ENCODE data around the gene KAT2B.

- TF ChIP-seq POLR2A (IDR thresholded peaks at IDR 0.05; ENCODE audit: borderline replicate concordance, extremely low read depth, insufficient read depth, insufficient read length) (no peak), EZH2 (IDR thresholded peaks at IDR 0.05) (no peak), SP1 (IDR thresholded peaks at IDR 0.05; ENCODE audit: low read depth) (no peak), RAD21 (IDR thresholded peaks at IDR 0.05; ENCODE audit: low read depth) (peak; percentile 45), ATF3 (IDR thresholded peaks at IDR 0.05) (no peak), SIN3A (IDR thresholded peaks at IDR 0.05; ENCODE audit: low read depth) (no peak), CEBPB (IDR thresholded peaks at IDR 0.05; ENCODE audit: low read depth) (no peak), POLR2AphosphoS5 (IDR thresholded peaks at IDR 0.05; ENCODE audit: low read depth, low read length) (no peak)
- TF ChIP-seq, protein P1, sequence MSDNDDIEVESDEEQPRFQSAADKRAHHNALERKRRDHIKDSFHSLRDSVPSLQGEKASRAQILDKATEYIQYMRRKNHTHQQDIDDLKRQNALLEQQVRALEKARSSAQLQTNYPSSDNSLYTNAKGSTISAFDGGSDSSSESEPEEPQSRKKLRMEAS (IDR thresholded peaks at IDR 0.05), result no peak
- TF ChIP-seq, protein P2, sequence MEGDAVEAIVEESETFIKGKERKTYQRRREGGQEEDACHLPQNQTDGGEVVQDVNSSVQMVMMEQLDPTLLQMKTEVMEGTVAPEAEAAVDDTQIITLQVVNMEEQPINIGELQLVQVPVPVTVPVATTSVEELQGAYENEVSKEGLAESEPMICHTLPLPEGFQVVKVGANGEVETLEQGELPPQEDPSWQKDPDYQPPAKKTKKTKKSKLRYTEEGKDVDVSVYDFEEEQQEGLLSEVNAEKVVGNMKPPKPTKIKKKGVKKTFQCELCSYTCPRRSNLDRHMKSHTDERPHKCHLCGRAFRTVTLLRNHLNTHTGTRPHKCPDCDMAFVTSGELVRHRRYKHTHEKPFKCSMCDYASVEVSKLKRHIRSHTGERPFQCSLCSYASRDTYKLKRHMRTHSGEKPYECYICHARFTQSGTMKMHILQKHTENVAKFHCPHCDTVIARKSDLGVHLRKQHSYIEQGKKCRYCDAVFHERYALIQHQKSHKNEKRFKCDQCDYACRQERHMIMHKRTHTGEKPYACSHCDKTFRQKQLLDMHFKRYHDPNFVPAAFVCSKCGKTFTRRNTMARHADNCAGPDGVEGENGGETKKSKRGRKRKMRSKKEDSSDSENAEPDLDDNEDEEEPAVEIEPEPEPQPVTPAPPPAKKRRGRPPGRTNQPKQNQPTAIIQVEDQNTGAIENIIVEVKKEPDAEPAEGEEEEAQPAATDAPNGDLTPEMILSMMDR (IDR thresholded peaks at IDR 0.05 in 2 of 3, conservative IDR thresholded peaks at IDR 0.05 in 1 of 3; ENCODE audit: borderline replicate concordance in 1 of 3, insufficient read depth in 1 of 3, low read depth in 2 of 3, low read length in 2 of 3), result peak in 1 of 3 experiments; percentile 23; a peak in 1 of 6 replicates
Measured at GRCh38 chr3:20130106-20130505, 89.9 kb downstream of the KAT2B start.
